Uterus (tissue), 4 donors: ENCODE data around the gene SLCO3A1. TPM values are rescaled to one million over a fixed set of nuclear protein-coding genes. Genes with fewer than 3 reads are reported as not detected.

Experiments
- DNase-seq, 2 donors: peaks; one replicate each; pipeline ENCODE4 v3.0.0-alpha.2; 2019 to 2020
- H3K27ac ChIP-seq, 2 donors: fragments of 200-600 bp; sonication (generic); 1 replicate in 1 of 2; 2 replicates in 1 of 2; pipeline ENCODE4 v1.5.1; 2016 to 2018
- H3K27me3 ChIP-seq, 2 donors: fragments of 200-600 bp; sonication (generic); one replicate each; pipeline ENCODE4 v1.5.1; 2018 to 2019; ENCODE audit warnings: control low read depth in 1 of 2
- H3K36me3 ChIP-seq, 2 donors: fragments of 200-600 bp; sonication (generic); one replicate each; pipeline ENCODE4 v1.5.1; 2019; ENCODE audit warnings: control low read depth in 1 of 2
- H3K4me1 ChIP-seq, 2 donors: fragments of 200-600 bp; sonication (generic); one replicate each; pipeline ENCODE4 v1.5.1; 2018 to 2019; ENCODE audit warnings: control low read depth in 1 of 2
- H3K4me3 ChIP-seq, 2 donors: fragments of 200-600 bp; sonication (generic); 1 replicate in 1 of 2; 2 replicates in 1 of 2; pipeline ENCODE4 v1.5.1; 2018 to 2019; ENCODE audit warnings: mild to moderate bottlenecking in 1 of 2
- H3K9me3 ChIP-seq, 2 donors: fragments of 200-600 bp; sonication (generic); one replicate each; pipeline ENCODE4 v1.5.1; 2019; ENCODE audit warnings: control low read depth in 1 of 2
- POLR2A ChIP-seq, 2 donors: fragments of 450-650 bp; IDR thresholded peaks; one replicate each; pipeline ENCODE4 v1.6.1; 2016; ENCODE audit warnings: antibody characterized with exemption in 2 of 2, mild to moderate bottlenecking in 1 of 2, moderate library complexity in 1 of 2
- intact Hi-C: fragments of 100-400 bp; cut with DNase I; formaldehyde crosslinking; loops from one replicate; pipeline ENCODE4 v1.15.1; 2023; ENCODE audit warnings: low total_unique reads
- total RNA-seq, 4 donors: library from RNA; depleted of rRNA in 3 of 4; stranded (reverse); fragments of >200 nt in 3 of 4; gene quantifications; one replicate each; pipeline versions ENCODE4 v1.1.0 to v1.2.4, GENCODE V29; 2014 to 2023
- TF ChIP-seq, protein P1 (sequence below), 4 experiments: fragments of 200-600 bp in 2 of 4; fragments of 450-650 bp in 2 of 4; sonication (generic) in 2 of 4; IDR thresholded peaks; one replicate each; pipeline ENCODE4 v1.5.1; 2016 to 2019; ENCODE audit warnings: antibody characterized with exemption in 4 of 4, mild to moderate bottlenecking in 2 of 4, moderate library complexity in 1 of 4
- donor health status: DM: yes; HTN: yes; CAD: no.

SLCO3A1 gene
- total RNA-seq, 4 donors from 2014 or later, result 4.4 to 26.1 (median 9.5) TPM

DNA sequence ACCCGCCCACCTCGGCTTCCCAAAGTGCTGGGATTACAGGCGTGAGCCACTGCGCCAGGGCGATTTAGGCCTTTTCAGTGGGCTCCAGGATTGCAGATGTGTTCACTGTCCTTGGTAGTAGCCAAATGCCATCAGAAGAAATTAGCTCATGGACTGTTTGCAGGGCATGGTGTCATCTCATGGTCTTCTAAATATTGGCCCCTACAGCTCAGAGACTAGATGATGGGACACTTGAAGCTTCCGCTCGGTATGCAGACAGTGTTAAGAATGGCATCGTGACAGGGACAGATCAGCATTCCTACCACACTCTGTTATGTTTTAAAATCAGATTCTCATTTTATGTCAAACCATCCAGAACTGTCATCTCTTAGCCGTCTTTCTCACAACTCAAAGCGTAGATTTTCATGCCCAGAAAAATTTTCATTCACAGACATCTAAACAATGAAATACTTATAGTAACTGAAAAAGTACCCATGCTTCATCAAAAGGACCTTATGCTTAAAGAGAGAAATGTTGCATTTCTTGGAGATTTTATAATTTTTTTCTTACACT is 24.9 kb downstream of the SLCO3A1 start:
- H3K4me1 ChIP-seq, result no peaks in the 10 kb centered on the region
- intact Hi-C loops, result no loop called here
- H3K27ac ChIP-seq, result no peak overlapping the region
- no peak overlapping the region for H3K4me3 ChIP-seq
- no peaks in the 10 kb centered on the region for H3K9me3 ChIP-seq
- TF ChIP-seq, protein P1, sequence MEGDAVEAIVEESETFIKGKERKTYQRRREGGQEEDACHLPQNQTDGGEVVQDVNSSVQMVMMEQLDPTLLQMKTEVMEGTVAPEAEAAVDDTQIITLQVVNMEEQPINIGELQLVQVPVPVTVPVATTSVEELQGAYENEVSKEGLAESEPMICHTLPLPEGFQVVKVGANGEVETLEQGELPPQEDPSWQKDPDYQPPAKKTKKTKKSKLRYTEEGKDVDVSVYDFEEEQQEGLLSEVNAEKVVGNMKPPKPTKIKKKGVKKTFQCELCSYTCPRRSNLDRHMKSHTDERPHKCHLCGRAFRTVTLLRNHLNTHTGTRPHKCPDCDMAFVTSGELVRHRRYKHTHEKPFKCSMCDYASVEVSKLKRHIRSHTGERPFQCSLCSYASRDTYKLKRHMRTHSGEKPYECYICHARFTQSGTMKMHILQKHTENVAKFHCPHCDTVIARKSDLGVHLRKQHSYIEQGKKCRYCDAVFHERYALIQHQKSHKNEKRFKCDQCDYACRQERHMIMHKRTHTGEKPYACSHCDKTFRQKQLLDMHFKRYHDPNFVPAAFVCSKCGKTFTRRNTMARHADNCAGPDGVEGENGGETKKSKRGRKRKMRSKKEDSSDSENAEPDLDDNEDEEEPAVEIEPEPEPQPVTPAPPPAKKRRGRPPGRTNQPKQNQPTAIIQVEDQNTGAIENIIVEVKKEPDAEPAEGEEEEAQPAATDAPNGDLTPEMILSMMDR (IDR thresholded peaks at IDR 0.05), result no peak
- no peak for TF ChIP-seq POLR2A (IDR thresholded peaks at IDR 0.05)
- no peaks in the 10 kb centered on the region for H3K36me3 ChIP-seq
- H3K27me3 ChIP-seq, result no peaks in the 10 kb centered on the region
- no peak for DNase-seq

DNA sequence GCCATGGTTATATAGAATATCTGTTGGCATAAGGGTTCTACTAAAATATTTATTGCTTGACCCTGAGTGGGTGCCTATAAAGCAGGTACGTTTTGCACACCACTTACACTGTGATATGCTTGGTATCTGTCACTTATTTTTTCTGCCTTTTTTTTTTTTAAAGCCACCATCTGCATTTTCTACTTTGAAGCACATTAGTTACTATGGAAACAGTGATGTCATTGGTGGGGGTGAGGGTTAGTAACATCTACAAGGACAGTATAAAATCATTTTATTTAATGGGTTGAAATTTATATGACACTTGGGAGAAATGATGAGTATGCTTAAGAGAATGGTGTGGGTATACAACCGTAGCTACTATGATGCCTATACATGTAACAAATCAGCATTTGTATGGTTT is 25.6 kb downstream of the SLCO3A1 start:
- Histone ChIP-seq H3K9me3 (no peaks in the 10 kb centered on the region), H3K27me3 (no peaks in the 10 kb centered on the region), H3K4me3 (no peak overlapping the region), H3K27ac (no peak overlapping the region), H3K36me3 (no peaks in the 10 kb centered on the region), H3K4me1 (no peaks in the 10 kb centered on the region)
- TF ChIP-seq POLR2A (IDR thresholded peaks at IDR 0.05), result no peak
- TF ChIP-seq, protein P1 (IDR thresholded peaks at IDR 0.05), result no peak
- no peak for DNase-seq
- intact Hi-C loops, result no loop called here

DNA sequence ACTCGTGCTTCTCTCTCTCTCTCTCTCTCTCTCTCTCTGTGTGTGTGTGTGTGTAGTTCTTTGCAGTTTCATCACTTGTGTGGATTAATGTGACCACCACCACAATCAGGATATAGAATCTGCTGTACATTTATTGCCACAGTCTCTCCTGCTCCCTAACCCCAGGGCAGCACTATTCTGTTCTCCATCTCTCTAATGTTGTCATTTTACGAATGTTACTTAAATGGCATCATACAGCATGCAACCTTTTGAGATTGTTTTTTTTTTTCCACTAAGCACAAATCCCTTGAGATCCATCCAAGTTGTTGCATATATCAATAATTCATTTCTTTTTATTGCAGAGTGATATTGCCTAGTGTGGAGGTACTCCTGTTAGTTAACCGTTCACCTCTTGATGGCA is 26.9 kb downstream of the SLCO3A1 start:
- no peaks in the 10 kb centered on the region for H3K36me3 ChIP-seq
- H3K9me3 ChIP-seq, result no peaks in the 10 kb centered on the region
- no peak for TF ChIP-seq POLR2A (IDR thresholded peaks at IDR 0.05)
- TF ChIP-seq, protein P1 (IDR thresholded peaks at IDR 0.05), result no peak
- no peak for DNase-seq
- no peak overlapping the region for H3K27ac ChIP-seq
- intact Hi-C loops, result no loop called here
- H3K27me3 ChIP-seq, result no peaks in the 10 kb centered on the region
- H3K4me1 ChIP-seq, result no peaks in the 10 kb centered on the region
- H3K4me3 ChIP-seq, result no peak overlapping the region

DNA sequence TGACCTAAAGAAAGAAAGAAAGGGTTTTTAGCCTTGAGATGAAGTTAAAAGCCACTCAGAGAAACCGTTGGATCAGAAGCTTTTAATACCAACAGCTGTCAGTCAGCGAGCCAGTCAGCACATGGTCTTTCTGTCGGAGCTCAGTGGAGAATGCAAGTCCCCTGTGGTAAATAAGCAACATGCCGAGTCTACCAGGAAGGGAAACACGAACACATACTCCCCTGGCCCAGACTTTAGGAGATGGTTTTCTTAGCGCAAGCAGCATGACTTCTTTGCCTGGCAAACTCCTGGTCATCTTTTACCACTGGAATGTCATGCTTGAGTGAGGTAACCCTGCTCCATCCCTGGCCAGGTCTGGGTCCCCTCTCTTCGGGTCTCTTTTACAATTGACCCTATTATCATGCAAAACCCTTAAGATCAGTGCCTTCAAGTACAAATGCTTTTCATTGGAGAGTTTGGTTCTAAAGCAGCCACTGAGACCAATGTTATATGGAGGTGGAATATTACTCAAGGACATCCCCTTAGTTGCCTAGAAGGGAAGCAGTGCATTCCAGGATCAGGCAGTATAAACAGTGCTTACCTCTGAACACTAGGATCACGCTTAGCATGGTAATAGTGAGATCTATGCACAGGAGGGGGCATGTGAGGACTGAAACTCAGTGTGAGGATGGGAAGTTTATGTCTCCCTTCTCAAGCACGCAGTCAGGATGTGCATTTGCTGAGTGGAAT is 28.2 kb downstream of the SLCO3A1 start:
- no peak for DNase-seq
- no peaks in the 10 kb centered on the region for H3K9me3 ChIP-seq
- H3K27me3 ChIP-seq, result no peaks in the 10 kb centered on the region
- H3K36me3 ChIP-seq, result no peaks in the 10 kb centered on the region
- H3K4me3 ChIP-seq, result no peak overlapping the region
- intact Hi-C loops, result no loop called here
- TF ChIP-seq POLR2A (IDR thresholded peaks at IDR 0.05), result no peak
- TF ChIP-seq, protein P1 (IDR thresholded peaks at IDR 0.05), result no peak
- H3K27ac ChIP-seq, result no peak overlapping the region
- H3K4me1 ChIP-seq, result no peaks in the 10 kb centered on the region

DNA sequence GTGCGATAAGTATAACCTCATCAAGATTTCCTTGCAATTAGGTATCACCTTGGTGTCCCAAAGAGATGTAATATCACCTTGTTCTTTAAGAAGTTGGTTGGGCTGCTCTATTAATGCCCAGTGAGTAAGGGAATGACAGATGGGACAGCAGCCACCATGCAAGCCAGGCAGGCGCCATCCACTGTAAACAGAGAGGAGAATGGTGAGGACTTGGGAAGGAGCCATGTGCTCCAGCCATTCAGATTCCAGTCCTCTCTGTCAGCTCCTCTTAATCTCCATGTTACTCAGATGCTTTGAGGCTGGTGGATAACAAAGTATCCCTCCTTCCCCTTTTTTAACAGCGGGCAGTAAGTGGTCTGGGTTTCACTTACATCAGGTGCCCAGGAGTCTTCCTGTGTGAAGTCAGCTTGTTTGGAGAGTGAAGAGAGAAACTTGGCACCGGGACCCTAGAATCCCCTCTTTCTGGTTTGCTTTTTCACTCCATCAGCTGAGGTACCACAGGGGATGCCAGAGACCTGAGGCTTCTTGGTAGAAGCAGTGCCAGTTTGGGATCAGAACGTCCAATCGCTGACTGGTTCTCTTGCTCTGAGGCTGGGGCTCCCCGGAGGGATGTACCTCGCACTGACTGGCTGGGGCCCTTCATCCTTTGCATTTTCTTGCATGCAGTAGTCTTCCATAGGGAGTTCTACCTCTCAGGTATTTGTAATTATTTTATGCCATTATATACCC is 29.5 kb downstream of the SLCO3A1 start:
- Histone ChIP-seq H3K27me3 (no peaks in the 10 kb centered on the region), H3K9me3 (no peaks in the 10 kb centered on the region), H3K27ac (no peak overlapping the region), H3K4me1 (no peaks in the 10 kb centered on the region), H3K36me3 (no peaks in the 10 kb centered on the region), H3K4me3 (no peak overlapping the region)
- no peak for TF ChIP-seq POLR2A (IDR thresholded peaks at IDR 0.05)
- TF ChIP-seq, protein P1 (IDR thresholded peaks at IDR 0.05), result no peak
- intact Hi-C loops, result no loop called here
- no peak for DNase-seq
